Choroid plexus epithelial cell (primary cell): ENCODE data around the gene EPO.

Experiments used
- DNase-seq: peaks from one replicate; pipeline ENCODE4 v3.0.0-alpha.2; 2010; ENCODE audit warnings: low read depth
- H3K4me3 ChIP-seq: 2 replicates; pipeline ENCODE4 v1.5.1; 2011; ENCODE audit warnings: low read depth, mild to moderate bottlenecking, control low read depth, low read length, moderate library complexity
- TF ChIP-seq, protein P1 (sequence below): conservative IDR thresholded peaks from 2 replicates; pipeline ENCODE4 v1.5.1; 2011; ENCODE audit warnings: low read depth, mild to moderate bottlenecking, control low read depth, inconsistent platforms, low read length, moderate library complexity

Gene EPO

DNA sequence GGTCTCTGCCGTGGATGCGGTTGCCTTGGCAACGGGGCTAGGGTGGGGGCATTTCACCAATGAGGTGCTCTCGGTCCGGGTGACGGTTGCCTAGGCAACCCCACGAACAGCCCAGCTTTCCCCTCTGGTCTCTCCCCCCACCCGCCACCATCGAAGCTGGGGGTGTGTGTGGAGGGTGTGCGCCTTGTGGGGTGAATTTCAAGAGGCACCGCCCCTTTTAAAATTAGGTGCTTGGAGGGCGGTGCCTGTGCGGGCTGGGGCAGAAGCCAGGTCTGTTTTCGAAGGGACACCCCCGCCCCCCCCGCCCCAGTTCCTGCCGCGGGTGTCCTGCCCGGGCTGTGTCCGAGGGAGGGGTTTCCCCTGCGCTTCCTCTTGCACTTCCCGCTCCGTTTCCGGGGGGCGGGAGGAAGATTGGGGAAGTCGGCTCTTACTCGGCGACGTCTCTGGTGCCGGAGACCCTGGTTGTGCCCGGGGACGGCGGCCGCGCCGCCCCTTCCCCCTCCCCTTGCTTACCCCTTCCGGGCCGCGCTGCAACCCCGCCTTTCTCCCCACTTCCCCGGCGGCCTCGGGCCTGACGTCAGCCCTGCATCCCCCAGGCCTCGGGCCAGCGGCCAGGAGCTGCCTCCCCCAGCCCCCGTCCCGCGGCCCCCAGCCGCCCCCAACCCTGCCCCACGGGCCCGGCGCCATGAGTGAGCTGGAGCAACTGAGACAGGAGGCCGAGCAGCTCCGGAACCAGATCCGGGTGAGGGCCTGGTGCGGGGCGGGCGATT is 44.5 kb upstream of the EPO start:
- H3K4me3 ChIP-seq = peak overlapping the region; percentile 91
- TF ChIP-seq, protein P1, sequence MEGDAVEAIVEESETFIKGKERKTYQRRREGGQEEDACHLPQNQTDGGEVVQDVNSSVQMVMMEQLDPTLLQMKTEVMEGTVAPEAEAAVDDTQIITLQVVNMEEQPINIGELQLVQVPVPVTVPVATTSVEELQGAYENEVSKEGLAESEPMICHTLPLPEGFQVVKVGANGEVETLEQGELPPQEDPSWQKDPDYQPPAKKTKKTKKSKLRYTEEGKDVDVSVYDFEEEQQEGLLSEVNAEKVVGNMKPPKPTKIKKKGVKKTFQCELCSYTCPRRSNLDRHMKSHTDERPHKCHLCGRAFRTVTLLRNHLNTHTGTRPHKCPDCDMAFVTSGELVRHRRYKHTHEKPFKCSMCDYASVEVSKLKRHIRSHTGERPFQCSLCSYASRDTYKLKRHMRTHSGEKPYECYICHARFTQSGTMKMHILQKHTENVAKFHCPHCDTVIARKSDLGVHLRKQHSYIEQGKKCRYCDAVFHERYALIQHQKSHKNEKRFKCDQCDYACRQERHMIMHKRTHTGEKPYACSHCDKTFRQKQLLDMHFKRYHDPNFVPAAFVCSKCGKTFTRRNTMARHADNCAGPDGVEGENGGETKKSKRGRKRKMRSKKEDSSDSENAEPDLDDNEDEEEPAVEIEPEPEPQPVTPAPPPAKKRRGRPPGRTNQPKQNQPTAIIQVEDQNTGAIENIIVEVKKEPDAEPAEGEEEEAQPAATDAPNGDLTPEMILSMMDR = no peak
- peak; percentile 66 for DNase-seq

DNA sequence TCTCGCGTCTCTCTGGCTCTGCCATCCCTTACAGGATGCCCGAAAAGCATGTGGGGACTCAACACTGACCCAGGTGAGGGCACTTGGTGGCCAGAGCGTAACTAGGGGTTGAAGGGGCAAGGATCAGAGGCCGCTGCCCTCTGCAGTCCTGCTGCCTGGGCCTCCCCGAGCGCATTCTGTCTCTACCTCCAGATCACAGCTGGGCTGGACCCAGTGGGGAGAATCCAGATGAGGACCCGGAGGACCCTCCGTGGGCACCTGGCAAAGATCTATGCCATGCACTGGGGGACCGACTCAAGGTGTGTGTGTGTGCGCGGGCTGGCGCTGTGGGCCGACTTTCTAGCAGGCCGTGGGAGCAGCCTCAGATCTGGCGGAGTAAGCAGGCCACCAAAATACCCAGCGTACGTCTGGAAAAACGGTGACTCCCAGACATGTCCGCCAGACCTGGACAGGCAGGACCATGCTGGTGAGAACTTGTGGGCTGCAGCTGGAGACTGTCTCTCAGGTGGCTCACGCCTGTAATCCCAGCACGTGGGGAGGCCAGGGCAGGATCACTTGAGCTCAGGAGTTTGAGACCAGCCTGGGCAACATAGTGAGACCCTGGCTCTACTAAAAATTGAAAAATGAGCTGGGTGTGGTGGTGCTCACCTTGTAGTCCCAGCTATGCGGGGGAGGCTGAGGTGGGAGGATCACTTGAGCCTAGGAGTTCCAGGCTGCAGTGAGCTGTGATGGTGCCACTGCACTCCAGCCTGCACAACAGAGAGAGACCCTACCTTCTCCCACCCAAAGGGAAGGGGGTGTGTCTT is 43.6 kb upstream of the EPO start:
- TF ChIP-seq, protein P1 = no peak
- no peak for DNase-seq
- H3K4me3 ChIP-seq = peak overlapping the region; percentile 91

DNA sequence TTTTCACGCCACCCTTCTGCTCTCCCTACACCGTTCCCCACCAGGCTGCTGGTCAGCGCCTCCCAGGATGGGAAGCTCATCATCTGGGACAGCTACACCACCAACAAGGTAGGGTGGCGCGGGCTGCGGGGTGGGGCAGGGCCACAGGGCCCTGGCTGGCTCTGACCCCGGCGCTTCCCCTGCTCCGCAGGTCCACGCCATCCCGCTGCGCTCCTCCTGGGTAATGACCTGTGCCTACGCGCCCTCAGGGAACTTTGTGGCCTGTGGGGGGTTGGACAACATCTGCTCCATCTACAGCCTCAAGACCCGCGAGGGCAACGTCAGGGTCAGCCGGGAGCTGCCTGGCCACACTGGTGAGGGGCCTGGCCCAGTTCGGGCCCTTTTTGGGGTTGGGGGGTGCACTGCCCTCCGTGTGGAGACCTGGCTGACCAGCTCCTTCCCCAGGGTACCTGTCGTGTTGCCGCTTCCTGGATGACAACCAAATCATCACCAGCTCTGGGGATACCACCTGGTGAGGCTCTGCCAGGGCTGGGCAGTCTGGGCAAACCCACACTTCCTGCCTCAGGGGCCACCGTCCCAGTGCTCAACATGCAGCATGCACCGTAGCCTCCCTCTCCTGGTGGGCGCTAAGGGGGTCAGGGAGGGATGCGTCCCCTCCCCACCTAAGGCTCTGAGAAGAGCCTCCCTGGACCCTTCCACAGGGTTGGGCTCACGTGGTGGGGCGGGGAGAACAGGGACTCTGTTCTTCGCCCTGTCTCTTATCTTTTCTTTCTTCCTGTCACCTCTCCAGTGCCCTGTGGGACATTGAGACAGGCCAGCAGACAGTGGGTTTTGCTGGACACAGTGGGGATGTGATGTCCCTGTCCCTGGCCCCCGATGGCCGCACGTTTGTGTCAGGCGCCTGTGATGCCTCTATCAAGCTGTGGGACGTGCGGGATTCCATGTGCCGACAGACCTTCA is 42.7 kb upstream of the EPO start:
- no peak overlapping the region for H3K4me3 ChIP-seq
- TF ChIP-seq, protein P1 = no peak
- DNase-seq = no peak

DNA sequence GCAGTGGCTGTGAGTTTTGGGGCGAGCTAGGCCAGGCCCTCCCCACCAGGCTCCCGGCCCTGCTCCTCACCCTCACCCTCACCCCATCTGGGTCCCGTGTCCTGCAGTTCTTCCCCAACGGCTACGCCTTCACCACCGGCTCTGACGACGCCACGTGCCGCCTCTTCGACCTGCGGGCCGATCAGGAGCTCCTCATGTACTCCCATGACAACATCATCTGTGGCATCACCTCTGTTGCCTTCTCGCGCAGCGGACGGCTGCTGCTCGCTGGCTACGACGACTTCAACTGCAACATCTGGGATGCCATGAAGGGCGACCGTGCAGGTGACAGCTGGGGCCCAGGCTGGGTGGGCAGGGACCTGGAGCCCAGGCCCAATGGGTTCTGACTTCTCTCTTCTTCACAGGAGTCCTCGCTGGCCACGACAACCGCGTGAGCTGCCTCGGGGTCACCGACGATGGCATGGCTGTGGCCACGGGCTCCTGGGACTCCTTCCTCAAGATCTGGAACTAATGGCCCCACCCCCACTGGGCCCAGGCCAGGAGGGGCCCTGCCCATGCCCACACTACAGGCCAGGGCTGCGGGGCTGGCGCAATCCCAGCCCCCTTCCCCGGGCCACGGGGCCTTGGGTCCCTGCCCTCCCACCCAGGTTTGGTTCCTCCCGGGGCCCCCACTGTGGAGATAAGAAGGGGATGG is 41.8 kb upstream of the EPO start:
- TF ChIP-seq, protein P1 = no peak
- H3K4me3 ChIP-seq = no peak overlapping the region
- no peak for DNase-seq

DNA sequence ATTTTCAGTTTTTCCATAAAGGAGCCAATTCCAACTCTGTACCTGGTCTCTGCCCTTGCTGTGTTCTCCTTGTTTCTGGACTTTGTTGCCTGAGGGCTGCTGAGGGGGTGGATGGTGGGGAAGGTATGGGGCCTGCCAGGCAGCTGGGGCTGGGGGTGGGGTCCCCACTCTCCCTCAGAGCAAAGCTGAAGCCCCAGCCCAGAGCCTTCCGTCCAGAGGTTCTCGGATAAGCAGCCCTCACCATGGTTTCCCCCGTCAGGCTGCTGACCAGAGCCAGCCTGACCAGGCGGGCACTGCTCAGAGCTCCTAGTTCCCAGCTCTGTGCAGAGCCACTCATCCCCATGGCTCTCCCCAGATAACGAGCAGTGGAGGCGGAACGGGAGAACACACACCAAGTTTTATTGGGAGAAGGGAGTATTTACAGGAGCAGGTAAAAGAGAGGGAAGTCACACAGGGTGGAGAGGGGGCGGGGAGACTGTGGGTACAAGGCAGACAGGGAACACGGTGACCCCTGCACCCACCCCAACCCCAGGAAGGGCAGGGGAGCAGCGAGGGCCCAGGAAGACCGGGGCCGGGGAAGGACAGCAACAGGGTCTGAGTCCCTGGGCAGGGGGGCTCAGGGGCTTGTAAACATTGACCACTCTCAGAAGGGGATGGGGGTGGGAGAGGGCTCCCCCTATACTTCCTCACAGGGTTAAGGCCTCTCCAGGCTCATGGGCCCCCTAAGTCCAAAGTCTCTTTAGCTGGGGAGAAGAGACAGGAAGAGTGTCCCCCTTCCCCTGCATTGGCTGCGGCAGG is 40.9 kb upstream of the EPO start:
- H3K4me3 ChIP-seq = no peak overlapping the region
- DNase-seq = no peak
- TF ChIP-seq, protein P1 = no peak
